Small intestine (tissue), 7 donors: ENCODE results near the gene ACSL5. TPM values are rescaled to one million over a fixed set of nuclear protein-coding genes. Genes with fewer than 3 reads are reported as not detected.

Experiments used
- DNase-seq, 2 donors: peaks; one replicate each; pipeline versions ENCODE4 v3.0.0 to v3.0.0-alpha.2; 2013
- FAIRE-seq: peaks from 2 replicates; lab custom pipeline; 2012; peaks lifted over from hg19 to GRCh38; lab: Jason Lieb, UNC
- H3K27ac ChIP-seq, 3 donors: one replicate each; pipeline ENCODE4 v1.5.1; 2013; ENCODE audit warnings: low read length in 2 of 3, mild to moderate bottlenecking in 2 of 3, control low read depth in 1 of 3, inconsistent platforms in 1 of 3, low read depth in 1 of 3, moderate library complexity in 1 of 3
- H3K27me3 ChIP-seq, 3 donors: one replicate each; pipeline ENCODE4 v1.6.1; 2013; ENCODE audit warnings: low read length in 3 of 3, inconsistent platforms in 1 of 3; ENCODE audit not compliant: control insufficient read depth in 3 of 3, insufficient read depth in 3 of 3
- H3K36me3 ChIP-seq, 3 donors: one replicate each; pipeline ENCODE4 v1.6.1; 2013; ENCODE audit warnings: low read length in 3 of 3, inconsistent platforms in 1 of 3, low read depth in 1 of 3, mild to moderate bottlenecking in 1 of 3, moderate library complexity in 1 of 3; ENCODE audit not compliant: control insufficient read depth in 3 of 3, insufficient read depth in 2 of 3
- H3K4me1 ChIP-seq, 3 donors: one replicate each; pipeline ENCODE4 v1.6.1; 2013; ENCODE audit warnings: low read length in 2 of 3, inconsistent platforms in 1 of 3, low read depth in 1 of 3, mild to moderate bottlenecking in 1 of 3, moderate library complexity in 1 of 3; ENCODE audit not compliant: control insufficient read depth in 3 of 3, insufficient read depth in 2 of 3
- H3K4me3 ChIP-seq, 3 donors: one replicate each; pipeline ENCODE4 v1.5.1; 2013; ENCODE audit warnings: low read length in 3 of 3, control low read depth in 1 of 3, inconsistent platforms in 1 of 3, low read depth in 1 of 3, mild to moderate bottlenecking in 1 of 3, moderate library complexity in 1 of 3
- H3K9me3 ChIP-seq, 2 donors: one replicate each; pipeline ENCODE4 v1.6.1; 2013; ENCODE audit warnings: low read depth in 1 of 2, low read length in 1 of 2; ENCODE audit not compliant: control insufficient read depth in 2 of 2, insufficient read depth in 1 of 2
- WGBS, 3 donors: extraction: QIAGEN DNeasy Blood & Tissue Kit; methylation state at CpG; one replicate each; pipeline ENCODE4 v1.1.7; 2013; 5-methylcytosine and 5-hydroxymethylcytosine counted together
- polyA plus RNA-seq, 4 donors: library from polyadenylated mRNA; stranded (reverse) in 3 of 4; unstranded in 1 of 4; fragments of 200-250 nt in 3 of 4; fragments of 120-200 nt in 1 of 4; gene quantifications; one replicate each; pipeline versions ENCODE4 v1.2.1 to v1.2.3, GENCODE V29; 2013
- donor health status: healthy with polysubstance abuse.
- donor health status: control.
- donor health status: control.
- donor health status: Bipolar disorder and iron deficiency.
- donor health status: healthy.

ACSL5 gene
- polyA plus RNA-seq, 4 donors, result 163 to 425 (median 292) TPM

DNA sequence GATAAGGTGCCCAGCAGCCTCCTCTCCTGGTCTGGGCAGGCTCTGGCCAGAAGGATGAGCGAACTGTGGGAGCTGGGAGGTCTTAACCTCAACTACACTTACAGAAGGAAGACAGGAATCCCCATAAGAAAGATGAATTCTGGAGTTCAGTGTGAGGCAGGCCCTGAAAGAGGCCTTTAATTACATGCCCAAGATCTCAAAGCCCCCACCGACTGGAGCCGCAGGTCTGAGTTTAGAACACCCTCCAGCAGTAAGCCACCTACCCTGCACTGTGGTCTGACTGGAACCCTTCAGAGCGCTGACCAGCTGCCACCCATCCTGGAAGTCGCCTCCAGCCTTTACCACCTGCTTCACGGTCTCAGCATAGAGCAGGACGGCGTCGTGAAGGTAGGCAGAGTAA is 28.2 kb upstream of the ACSL5 start:
- H3K27me3 ChIP-seq, result no peaks in the 10 kb centered on the region
- no peaks in the 10 kb centered on the region for H3K36me3 ChIP-seq
- FAIRE-seq (no peak), DNase-seq (no peak)
- WGBS, 3 donors, result 91 to 95% (median 95%) methylated on average over 9 of the region's 9 CpGs
- H3K4me1 ChIP-seq, result no peaks in the 10 kb centered on the region
- no peak overlapping the region for H3K4me3 ChIP-seq
- no peaks in the 10 kb centered on the region for H3K9me3 ChIP-seq
- no peak overlapping the region for H3K27ac ChIP-seq

DNA sequence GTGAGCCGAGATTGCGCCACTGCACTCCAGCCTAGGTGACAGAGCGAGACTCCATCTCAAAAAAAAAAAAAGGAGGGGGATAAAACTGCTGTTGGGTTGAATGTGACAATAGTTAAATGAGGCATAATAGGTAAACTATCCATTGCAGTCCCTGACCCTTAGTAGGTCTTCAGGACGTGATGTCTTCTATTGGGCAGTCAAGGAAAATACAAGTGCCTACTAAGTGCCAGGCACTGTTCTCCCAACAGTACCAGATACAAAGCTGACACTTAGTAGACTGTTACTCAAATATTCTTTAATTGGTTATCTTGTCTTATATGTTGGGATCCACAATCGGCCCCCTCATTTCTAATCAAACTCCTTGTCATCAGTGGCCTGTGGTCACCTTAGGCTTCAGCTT is 27.1 kb upstream of the ACSL5 start:
- DNase-seq (no peak), FAIRE-seq (no peak)
- 84 to 87% (median 87%) methylated on average over 5 of the region's 5 CpGs for WGBS, 3 donors
- Histone ChIP-seq H3K27ac (no peak overlapping the region), H3K4me3 (no peak overlapping the region), H3K9me3 (no peaks in the 10 kb centered on the region), H3K4me1 (no peaks in the 10 kb centered on the region), H3K27me3 (no peaks in the 10 kb centered on the region), H3K36me3 (no peaks in the 10 kb centered on the region)

DNA sequence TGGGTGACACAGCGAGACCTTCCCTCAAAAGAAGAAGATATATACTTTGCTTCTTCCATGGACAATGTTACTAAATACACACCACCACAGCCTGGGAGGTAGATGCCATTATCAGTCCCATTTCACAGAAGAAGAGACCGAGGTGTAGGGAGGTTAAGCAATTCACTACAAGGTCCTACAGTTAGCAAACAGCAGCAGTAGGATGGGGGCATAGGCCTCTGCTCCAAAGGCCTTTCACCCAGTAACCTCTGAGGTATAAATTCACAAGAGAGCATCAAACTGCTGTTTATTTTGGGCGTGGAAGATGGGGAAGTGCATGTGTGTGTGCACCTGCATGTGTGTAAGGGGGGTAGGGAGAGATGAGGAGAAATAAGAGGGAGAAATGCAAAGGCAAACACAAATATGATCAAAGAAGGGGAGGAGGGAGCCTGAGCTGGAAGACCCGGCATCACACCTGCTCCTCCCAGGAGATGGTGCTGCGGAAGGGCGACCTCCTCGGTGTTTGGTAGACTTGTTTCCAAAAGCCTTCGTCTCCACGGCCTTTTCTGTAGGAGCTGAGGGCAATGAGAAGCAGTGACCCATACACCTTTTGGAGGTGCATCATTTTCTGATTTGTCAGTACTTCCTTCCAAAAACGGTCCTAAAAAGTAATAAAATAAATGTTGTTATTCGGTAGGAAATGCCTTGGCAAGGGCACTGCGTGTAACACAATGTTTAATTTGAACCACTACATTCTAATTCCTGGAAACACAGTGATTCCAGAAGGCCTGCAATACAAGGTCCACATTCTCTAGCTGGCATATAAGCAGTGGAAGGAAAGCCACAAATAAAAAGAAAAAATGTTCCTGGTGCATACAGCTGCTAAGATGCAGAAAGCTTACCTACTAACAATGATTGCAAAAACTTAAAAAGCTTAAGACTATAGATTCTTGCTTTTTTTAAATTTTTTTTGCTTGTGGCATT is 25.9 kb upstream of the ACSL5 start:
- DNase-seq (no peak), FAIRE-seq (no peak)
- Histone ChIP-seq H3K27me3 (no peaks in the 10 kb centered on the region), H3K4me1 (no peaks in the 10 kb centered on the region), H3K4me3 (no peak overlapping the region), H3K36me3 (no peaks in the 10 kb centered on the region), H3K9me3 (no peaks in the 10 kb centered on the region), H3K27ac (no peak overlapping the region)
- WGBS, 3 donors, result 47 to 72% (median 62%) methylated on average over 12 of the region's 12 CpGs

DNA sequence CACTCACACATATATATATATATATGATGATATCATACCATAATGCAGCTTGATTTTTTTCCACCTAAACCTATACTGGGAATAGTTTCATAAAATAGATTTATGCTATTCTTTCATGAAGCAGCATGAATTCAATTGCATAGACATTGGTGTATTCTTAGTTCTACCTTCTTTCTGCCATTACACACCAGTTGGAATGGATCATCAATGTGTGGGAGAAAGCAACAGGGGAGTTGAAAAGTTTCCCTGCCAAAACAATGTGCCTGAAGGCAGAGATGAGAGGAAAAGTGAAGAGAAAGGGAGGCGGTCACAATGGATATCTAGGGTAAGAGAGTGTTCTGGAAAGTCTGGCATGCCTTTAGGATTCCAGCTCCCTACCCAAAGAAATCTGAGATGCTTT is 25.2 kb upstream of the ACSL5 start:
- H3K4me1 ChIP-seq, result no peaks in the 10 kb centered on the region
- H3K36me3 ChIP-seq, result no peaks in the 10 kb centered on the region
- H3K27me3 ChIP-seq, result no peaks in the 10 kb centered on the region
- FAIRE-seq (no peak), DNase-seq (no peak)
- H3K9me3 ChIP-seq, result no peaks in the 10 kb centered on the region
- H3K27ac ChIP-seq, result no peak overlapping the region
- WGBS, 3 donors, result 75 to 100% (median 92%) methylated on average over 1 of the region's 1 CpG
- no peak overlapping the region for H3K4me3 ChIP-seq

DNA sequence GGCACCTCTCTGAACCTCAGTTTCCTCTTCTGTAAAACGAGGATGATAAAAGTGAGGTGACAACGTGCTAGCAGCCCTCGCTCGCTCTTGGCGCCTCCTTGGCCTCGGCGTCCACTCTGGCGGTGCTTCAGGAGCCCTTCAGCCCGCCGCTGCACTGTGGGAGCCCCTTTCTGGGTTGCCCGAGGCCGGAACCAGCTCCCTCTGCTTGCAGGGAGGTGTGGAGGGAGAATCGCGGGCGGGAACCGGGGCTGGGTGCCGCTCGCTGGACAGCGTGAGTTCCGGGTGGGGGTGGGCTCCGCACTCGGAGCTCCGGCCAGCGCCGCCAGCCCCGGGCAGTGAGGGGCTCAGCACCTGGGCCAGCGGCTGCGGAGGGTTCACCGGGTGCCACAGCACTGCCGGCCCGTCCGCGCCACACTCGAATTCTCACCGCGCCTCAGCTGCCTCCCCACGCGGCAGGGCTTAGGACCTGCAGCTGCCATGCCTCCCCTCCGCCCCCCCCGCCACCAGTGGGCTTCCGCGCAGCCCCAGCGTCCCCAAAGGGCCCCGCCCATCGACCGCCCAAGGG is 24.3 kb upstream of the ACSL5 start:
- Histone ChIP-seq H3K9me3 (no peaks in the 10 kb centered on the region), H3K27me3 (no peaks in the 10 kb centered on the region), H3K36me3 (no peaks in the 10 kb centered on the region), H3K4me3 (no peak overlapping the region), H3K4me1 (no peaks in the 10 kb centered on the region), H3K27ac (no peak overlapping the region)
- 96% methylated on average over 31 to 46 of the region's 46 CpGs for WGBS, 3 donors
- no peak for DNase-seq
- no peak for FAIRE-seq

DNA sequence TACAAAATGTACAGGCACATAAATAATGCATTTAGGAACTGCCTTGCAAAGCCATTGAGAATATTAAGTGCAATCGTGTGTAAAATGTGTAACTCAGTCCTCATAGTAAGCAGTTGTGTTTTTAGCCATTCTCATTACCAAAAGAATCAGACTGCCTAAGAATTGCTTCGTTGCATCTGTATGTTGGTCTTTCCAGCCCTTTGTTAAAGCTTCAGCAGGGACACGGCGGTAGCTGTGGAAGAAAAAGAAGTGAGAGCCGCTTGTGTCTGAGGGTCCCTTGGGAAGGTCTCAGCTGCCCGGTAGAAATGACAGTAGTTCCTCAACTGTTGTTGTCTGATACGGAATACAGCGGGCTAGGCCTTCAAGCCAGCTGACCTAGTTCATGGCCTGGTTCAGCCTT is 22.8 kb upstream of the ACSL5 start:
- DNase-seq, result no peak
- WGBS, 3 donors, result 88 to 95% (median 93%) methylated on average over 8 of the region's 8 CpGs
- Histone ChIP-seq H3K27me3 (no peaks in the 10 kb centered on the region), H3K27ac (no peak overlapping the region), H3K9me3 (no peaks in the 10 kb centered on the region), H3K4me1 (no peaks in the 10 kb centered on the region), H3K36me3 (no peaks in the 10 kb centered on the region), H3K4me3 (no peak overlapping the region)
- FAIRE-seq, result no peak

DNA sequence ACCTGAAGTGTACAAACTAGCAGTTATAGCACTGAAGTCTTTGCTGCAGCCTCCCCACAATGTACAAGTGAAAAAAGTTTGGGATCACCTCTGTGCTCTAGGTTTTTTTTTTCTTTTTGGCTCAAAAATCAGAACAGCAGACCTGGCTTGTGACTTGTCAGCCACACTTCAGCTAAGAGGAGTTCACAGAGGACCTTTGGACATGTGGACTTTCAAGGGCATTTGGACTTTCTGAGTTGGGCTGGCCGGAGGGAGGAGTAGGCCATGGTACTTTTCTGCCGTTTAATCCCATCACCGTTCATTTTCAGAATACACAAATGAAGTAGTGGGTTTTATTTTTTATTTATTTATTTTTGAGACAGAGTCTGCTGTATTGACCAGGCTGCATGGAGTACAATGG is 21.9 kb upstream of the ACSL5 start:
- Histone ChIP-seq H3K27me3 (no peaks in the 10 kb centered on the region), H3K9me3 (no peaks in the 10 kb centered on the region), H3K27ac (no peak overlapping the region), H3K36me3 (no peaks in the 10 kb centered on the region), H3K4me3 (no peak overlapping the region), H3K4me1 (no peaks in the 10 kb centered on the region)
- 24 to 65% (median 35%) methylated on average over 3 of the region's 3 CpGs for WGBS, 3 donors
- DNase-seq (peak; percentile 54 to 68), FAIRE-seq (no peak)

DNA sequence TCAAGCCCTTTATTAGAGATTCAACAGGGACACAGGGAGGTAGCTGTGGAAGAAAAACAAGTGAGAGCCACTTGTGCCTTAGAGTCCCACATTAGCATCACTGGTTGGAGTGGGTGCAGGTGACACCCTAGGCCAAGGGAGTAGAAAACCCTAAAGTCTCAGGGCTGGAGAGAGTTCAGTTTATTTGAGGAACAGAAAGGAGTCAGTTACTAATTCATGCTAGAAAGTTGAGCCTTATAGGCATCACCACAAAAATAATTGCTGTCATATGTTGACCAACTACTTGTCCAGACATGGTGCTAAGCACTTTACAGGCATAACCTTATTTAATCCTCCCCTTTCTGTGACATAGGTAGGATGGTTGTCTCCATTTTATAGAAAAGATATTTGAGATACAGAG is 20.9 kb upstream of the ACSL5 start:
- Histone ChIP-seq H3K27me3 (no peaks in the 10 kb centered on the region), H3K9me3 (no peaks in the 10 kb centered on the region), H3K4me3 (no peak overlapping the region), H3K36me3 (no peaks in the 10 kb centered on the region), H3K27ac (no peak overlapping the region), H3K4me1 (no peaks in the 10 kb centered on the region)
- FAIRE-seq, result no peak
- no peak for DNase-seq
